ENCODE measurements around the gene EFCAB8.

Gene EFCAB8

GRCh38 chr20:33010674-33011449, 152.1 kb downstream of the EFCAB8 start:
- Mint-ChIP-seq H3K27ac (no peak overlapping the region), H3K9me3 (no peaks in the 10 kb centered on the region), H3K27me3 (peaks cover 8% of the 10 kb centered on the region), H3K4me1 (no peaks in the 10 kb centered on the region), H3K4me3 (no peak overlapping the region), H3K36me3 (no peaks in the 10 kb centered on the region)
- no peak for DNase-seq
- CTCF ChIA-PET: no interaction called here

Data from activated naive CD4-positive, alpha-beta T cell treated with anti-CD3 and anti-CD28 coated beads, Interleukin-2, amount 10 ng/mL, durations not matched to agents 7 days and 5 days (primary cell).